Stomach (tissue), 9 donors: ENCODE data around the gene CXCL6. TPM values are rescaled to one million over a fixed set of nuclear protein-coding genes. Genes with fewer than 3 reads are reported as not detected.

Experiments
- DNase-seq, 2 donors: peaks; one replicate each; pipeline versions ENCODE4 v3.0.0 to v3.0.0-alpha.2; 2013 to 2019
- H3K27ac ChIP-seq, 5 donors: fragments of 200-600 bp in 4 of 5; sonication (generic) in 4 of 5; one replicate each; pipeline ENCODE4 v1.5.1; 2013 to 2019; ENCODE audit warnings: mild to moderate bottlenecking in 1 of 5, moderate library complexity in 1 of 5
- H3K27me3 ChIP-seq, 3 donors: fragments of 200-600 bp; sonication (generic); one replicate each; pipeline ENCODE4 v1.5.1; 2017 to 2019; ENCODE audit warnings: mixed run types in 1 of 3
- H3K36me3 ChIP-seq, 4 donors: fragments of 200-600 bp; sonication (generic); 1 replicate in 3 of 4; 2 replicates in 1 of 4; pipeline ENCODE4 v1.5.1; 2016 to 2019
- H3K4me1 ChIP-seq, 4 donors: fragments of 200-600 bp; sonication (generic); one replicate each; pipeline ENCODE4 v1.5.1; 2016 to 2019
- H3K4me3 ChIP-seq, 4 donors: fragments of 200-600 bp; sonication (generic) in 3 of 4; one replicate each; pipeline ENCODE4 v1.5.1; 2016 to 2019; ENCODE audit warnings: mild to moderate bottlenecking in 1 of 4
- H3K9me3 ChIP-seq, 4 donors: fragments of 200-600 bp; sonication (generic); one replicate each; pipeline ENCODE4 v1.5.1; 2016 to 2019
- CTCF ChIP-seq, 7 experiments: fragments of 450-650 bp in 4 of 7; fragments of 200-600 bp in 3 of 7; sonication (generic) in 3 of 7; IDR thresholded peaks; one replicate each; pipeline ENCODE4 v1.5.1; 2016 to 2019; ENCODE audit warnings: antibody characterized with exemption in 7 of 7, control low read depth in 2 of 7, mild to moderate bottlenecking in 1 of 7
- EP300 ChIP-seq: sonication (generic); formaldehyde crosslinking; IDR thresholded peaks from one replicate; pipeline ENCODE4 v1.6.1; 2017; ENCODE audit warnings: antibody characterized with exemption
- POLR2A ChIP-seq, 4 donors: fragments of 450-650 bp; IDR thresholded peaks; one replicate each; pipeline ENCODE4 v1.6.1; 2016; ENCODE audit warnings: antibody characterized with exemption in 4 of 4, control low read depth in 2 of 4, mild to moderate bottlenecking in 1 of 4, moderate library complexity in 1 of 4
- POLR2AphosphoS5 ChIP-seq, 3 donors: sonication (generic); formaldehyde crosslinking; IDR thresholded peaks; one replicate each; pipeline ENCODE4 v1.6.1; 2016; ENCODE audit warnings: antibody characterized with exemption in 3 of 3
- WGBS, 5 donors: extraction: QIAGEN DNeasy Blood & Tissue Kit in 3 of 5; methylation state at CpG; one replicate each; pipeline versions ENCODE4 v1.1.5 to v1.1.7; 2013 to 2018; 5-methylcytosine and 5-hydroxymethylcytosine counted together
- intact Hi-C: fragments of 100-400 bp; cut with DNase I; formaldehyde crosslinking; loops from one replicate; pipeline ENCODE4 v1.15.1; 2023; ENCODE audit warnings: low total_unique reads
- polyA plus RNA-seq, 3 donors: library from polyadenylated mRNA; stranded (reverse); fragments of 200-250 nt; gene quantifications; one replicate each; pipeline ENCODE4 v1.2.3, GENCODE V29; 2013
- total RNA-seq, 5 donors: library from RNA; depleted of rRNA; stranded (reverse); fragments of >200 nt; gene quantifications; one replicate each; pipeline versions ENCODE4 v1.1.0 to v1.2.3, GENCODE V29; 2014 to 2016
- donor health status: healthy with polysubstance abuse.
- donor health status: Bipolar disorder and iron deficiency.
- donor health status: healthy.

CXCL6 gene
- total and polyA plus RNA-seq, 8 donors: 0.18 to 4.7 (median 2.1) TPM; not detected in 3

DNA sequence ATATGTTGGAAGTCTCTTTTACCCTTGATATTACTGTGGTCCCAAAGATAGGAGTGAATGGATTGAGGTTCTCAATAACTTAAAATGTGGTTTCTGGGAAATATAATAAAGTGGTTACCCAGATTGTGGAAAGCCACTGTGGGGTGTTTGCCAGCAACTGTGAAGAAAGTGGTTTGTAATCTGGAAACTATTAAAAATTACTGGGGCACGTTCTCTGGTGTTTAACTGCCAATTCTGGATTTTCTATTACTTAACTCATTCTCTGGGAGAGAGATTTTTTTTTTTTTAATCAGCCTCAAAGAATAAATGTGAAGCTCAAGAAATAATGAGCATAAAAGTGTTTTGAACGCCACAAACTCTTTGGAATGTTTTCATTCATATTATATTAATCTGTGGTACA is 4.9 kb upstream of the CXCL6 start:
- no peak overlapping the region for H3K27ac ChIP-seq
- H3K9me3 ChIP-seq: no peaks in the 10 kb centered on the region
- H3K4me3 ChIP-seq: no peak overlapping the region
- H3K36me3 ChIP-seq: no peaks in the 10 kb centered on the region
- H3K27me3 ChIP-seq: peaks cover 0 to 5% (median 4%) of the 10 kb centered on the region in 3 donors
- TF ChIP-seq CTCF (IDR thresholded peaks at IDR 0.05) (no peak), EP300 (no peak), POLR2AphosphoS5 (IDR thresholded peaks at IDR 0.05) (no peak), POLR2A (IDR thresholded peaks at IDR 0.05) (no peak)
- WGBS, 5 donors: 55 to 86% (median 76%) methylated on average over 2 of the region's 2 CpGs
- DNase-seq: no peak
- peaks cover 4 to 5% (median 5%) of the 10 kb centered on the region in 4 donors for H3K4me1 ChIP-seq
- intact Hi-C loops: no loop called here

GRCh38 chr4:73832651-73833237 is 3.7 kb upstream of the CXCL6 start:
- Histone ChIP-seq H3K9me3 (no peaks in the 10 kb centered on the region), H3K27ac (no peak overlapping the region), H3K4me3 (no peak overlapping the region), H3K36me3 (no peaks in the 10 kb centered on the region), H3K4me1 (peaks cover 9 to 14% (median 11%) of the 10 kb centered on the region in 4 donors), H3K27me3 (peaks cover 0 to 13% (median 10%) of the 10 kb centered on the region in 3 donors)
- 58 to 74% (median 61%) methylated on average over 1 of the region's 1 CpG for WGBS, 5 donors
- no peak for TF ChIP-seq CTCF (IDR thresholded peaks at IDR 0.05)
- TF ChIP-seq POLR2A (IDR thresholded peaks at IDR 0.05): no peak
- no peak for TF ChIP-seq EP300
- TF ChIP-seq POLR2AphosphoS5 (IDR thresholded peaks at IDR 0.05): no peak
- intact Hi-C loops: no loop called here
- no peak for DNase-seq

- TF ChIP-seq POLR2AphosphoS5 (IDR thresholded peaks at IDR 0.05) (no peak), EP300 (no peak), POLR2A (IDR thresholded peaks at IDR 0.05) (no peak), CTCF (IDR thresholded peaks at IDR 0.05) (no peak)
- intact Hi-C loops: no loop called here
- Histone ChIP-seq H3K36me3 (no peaks in the 10 kb centered on the region), H3K4me1 (peaks cover 9 to 14% (median 11%) of the 10 kb centered on the region in 4 donors), H3K9me3 (no peaks in the 10 kb centered on the region), H3K27me3 (peaks cover 0 to 20% (median 10%) of the 10 kb centered on the region in 3 donors), H3K27ac (no peak overlapping the region), H3K4me3 (no peak overlapping the region)
- no peak for DNase-seq
- 85 to 91% (median 87%) methylated on average over 5 of the region's 5 CpGs for WGBS, 5 donors
Measured at GRCh38 chr4:73839071-73839470, 2.6 kb downstream of the CXCL6 start.

DNA sequence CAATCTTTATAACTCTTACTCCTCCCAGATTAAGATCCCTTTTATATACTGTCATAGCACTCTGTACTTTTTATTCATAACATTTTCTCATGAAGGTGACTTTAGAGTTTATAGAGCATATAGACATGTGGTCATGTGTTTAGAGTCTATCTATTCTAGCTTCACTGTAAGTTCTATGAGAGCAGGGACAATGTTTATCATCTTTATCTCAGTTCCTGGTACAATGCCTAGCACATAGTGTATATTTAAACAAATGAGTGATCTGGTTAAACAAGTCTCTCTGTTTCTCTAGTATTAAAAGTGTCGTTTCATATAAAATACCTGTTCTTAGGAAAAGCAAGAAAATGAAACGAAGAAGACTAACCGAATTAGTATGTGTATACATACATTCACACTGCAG is 3.2 kb downstream of the CXCL6 start:
- TF ChIP-seq POLR2A (IDR thresholded peaks at IDR 0.05): no peak
- TF ChIP-seq POLR2AphosphoS5 (IDR thresholded peaks at IDR 0.05): no peak
- TF ChIP-seq EP300: no peak
- no peak for TF ChIP-seq CTCF (IDR thresholded peaks at IDR 0.05)
- H3K9me3 ChIP-seq: no peaks in the 10 kb centered on the region
- 57 to 72% (median 67%) methylated on average over 3 of the region's 3 CpGs for WGBS, 5 donors
- peaks cover 9 to 14% (median 11%) of the 10 kb centered on the region in 4 donors for H3K4me1 ChIP-seq
- H3K4me3 ChIP-seq: no peak overlapping the region
- DNase-seq: no peak
- no peak overlapping the region for H3K27ac ChIP-seq
- intact Hi-C loops: no loop called here
- no peaks in the 10 kb centered on the region for H3K36me3 ChIP-seq
- peaks cover 0 to 20% (median 10%) of the 10 kb centered on the region in 3 donors for H3K27me3 ChIP-seq
